Trophoblast cell (in vitro differentiated cells and primary cell): ENCODE results near the gene KCNJ18.
"Not testable (repeated sequence)": the region's sequence is repeated elsewhere in the genome, so short reads cannot be mapped to it uniquely, and the experiment has no call there.

Experiments
- DNase-seq, 2 donors: peaks; one replicate each; pipeline ENCODE4 v3.0.0-alpha.2; 2016
- H2AFZ ChIP-seq: 2 replicates; pipeline ENCODE4 v1.6.1; 2013; ENCODE audit warnings: low read length, moderate library complexity, mild to moderate bottlenecking; ENCODE audit not compliant: insufficient read depth, poor library complexity
- H2AK5ac ChIP-seq: 2 replicates; pipeline ENCODE4 v1.6.1; 2013; ENCODE audit warnings: mild to moderate bottlenecking, low read length
- H2BK120ac ChIP-seq: 2 replicates; pipeline ENCODE4 v1.6.1; 2013; ENCODE audit warnings: low read length, mild to moderate bottlenecking, moderate library complexity; ENCODE audit not compliant: insufficient read depth, poor library complexity
- H2BK12ac ChIP-seq: 2 replicates; pipeline ENCODE4 v1.6.1; 2013; ENCODE audit warnings: mild to moderate bottlenecking, low read length, moderate library complexity
- H2BK5ac ChIP-seq: 2 replicates; pipeline ENCODE4 v1.6.1; 2013; ENCODE audit warnings: low read length, low read depth, moderate library complexity, mild to moderate bottlenecking; ENCODE audit not compliant: poor library complexity
- H3K14ac ChIP-seq: 2 replicates; pipeline ENCODE4 v1.6.1; 2013; ENCODE audit warnings: mild to moderate bottlenecking, low read length
- H3K18ac ChIP-seq: 2 replicates; pipeline ENCODE4 v1.6.1; 2013; ENCODE audit warnings: mild to moderate bottlenecking, low read length
- H3K23ac ChIP-seq: 2 replicates; pipeline ENCODE4 v1.6.1; 2013; ENCODE audit warnings: low read length
- H3K27ac ChIP-seq: 2 replicates; pipeline ENCODE4 v1.5.1; 2013; ENCODE audit warnings: low read depth, mild to moderate bottlenecking, inconsistent platforms, low read length, moderate library complexity
- H3K27me3 ChIP-seq: 2 replicates; pipeline ENCODE4 v1.6.1; 2013; ENCODE audit warnings: inconsistent platforms, mild to moderate bottlenecking, low read length, moderate library complexity; ENCODE audit not compliant: insufficient read depth
- H3K36me3 ChIP-seq, 2 experiments: 1 replicate in 1 of 2; 2 replicates in 1 of 2; pipeline ENCODE4 v1.6.1; 2013; ENCODE audit warnings: low read length in 2 of 2, mild to moderate bottlenecking in 2 of 2, moderate library complexity in 1 of 2; ENCODE audit not compliant: insufficient read depth in 2 of 2, control insufficient read depth in 1 of 2
- H3K4ac ChIP-seq: 2 replicates; pipeline ENCODE4 v1.6.1; 2013; ENCODE audit warnings: low read depth, mild to moderate bottlenecking, low read length, moderate library complexity
- H3K4me1 ChIP-seq, 2 experiments: 1 replicate in 1 of 2; 2 replicates in 1 of 2; pipeline ENCODE4 v1.6.1; 2013; ENCODE audit warnings: low read length in 2 of 2, mild to moderate bottlenecking in 2 of 2, moderate library complexity in 1 of 2; ENCODE audit not compliant: insufficient read depth in 2 of 2, control insufficient read depth in 1 of 2
- H3K4me2 ChIP-seq: 2 replicates; pipeline ENCODE4 v1.6.1; 2013; ENCODE audit warnings: inconsistent platforms, mild to moderate bottlenecking, low read length, moderate library complexity
- H3K4me3 ChIP-seq: 2 replicates; pipeline ENCODE4 v1.5.1; 2013; ENCODE audit warnings: mild to moderate bottlenecking, low read depth, low read length, inconsistent platforms
- H3K79me1 ChIP-seq: one replicate; pipeline ENCODE4 v1.6.1; 2013; ENCODE audit warnings: low read length
- H3K79me2 ChIP-seq: 2 replicates; pipeline ENCODE4 v1.6.1; 2013; ENCODE audit warnings: low read length, mild to moderate bottlenecking; ENCODE audit not compliant: control insufficient read depth, insufficient read depth, poor library complexity
- H3K9ac ChIP-seq: 2 replicates; pipeline ENCODE4 v1.6.1; 2013; ENCODE audit warnings: mild to moderate bottlenecking, low read length
- H3K9me3 ChIP-seq: 2 replicates; pipeline ENCODE4 v1.6.1; 2013; ENCODE audit warnings: low read depth, mild to moderate bottlenecking, control low read depth, inconsistent platforms, low read length; ENCODE audit not compliant: insufficient read depth
- H4K12ac ChIP-seq: 2 replicates; pipeline ENCODE4 v1.6.1; 2013; ENCODE audit warnings: low read depth, mild to moderate bottlenecking, low read length, moderate library complexity
- H4K8ac ChIP-seq: 2 replicates; pipeline ENCODE4 v1.6.1; 2013; ENCODE audit warnings: low read depth, mild to moderate bottlenecking, low read length, moderate library complexity
- H4K91ac ChIP-seq: one replicate; pipeline ENCODE4 v1.6.1; 2013; ENCODE audit warnings: low read depth, mild to moderate bottlenecking, low read length, moderate library complexity
- WGBS: extraction: QIAGEN DNeasy Blood & Tissue Kit; methylation state at CpG from one replicate; pipeline ENCODE4 v1.1.7; 2013; ENCODE audit warnings: missing lambda C conversion rate; ENCODE audit not compliant: insufficient read length, insufficient coverage; ENCODE audit errors: extremely low coverage; 5-methylcytosine and 5-hydroxymethylcytosine counted together

The KCNJ18 gene

DNA sequence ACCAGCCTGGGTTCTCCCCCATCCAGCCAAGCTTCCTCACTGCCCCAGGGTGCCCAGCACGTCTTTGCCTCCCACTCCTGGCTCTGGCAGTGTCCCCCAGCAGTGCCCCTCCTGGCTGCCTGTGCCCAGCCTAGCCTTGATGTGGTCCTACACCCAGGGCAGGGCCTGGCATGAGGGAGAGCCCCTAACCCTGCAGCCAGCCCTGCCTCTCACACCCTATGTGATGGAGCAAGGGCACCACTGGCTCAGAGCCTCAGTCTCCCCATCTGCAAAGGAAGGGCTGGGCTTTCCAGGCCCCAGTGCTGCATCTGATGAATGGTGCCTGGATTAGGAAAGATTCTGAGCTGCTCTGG, 5.2 kb downstream of the KCNJ18 start:
- not testable (repeated sequence) for H2BK5ac ChIP-seq, H2BK12ac ChIP-seq, H3K18ac ChIP-seq, H3K4me1 ChIP-seq, H2BK120ac ChIP-seq, H4K8ac ChIP-seq, H3K4ac ChIP-seq, H3K9ac ChIP-seq, H2AFZ ChIP-seq, H3K27me3 ChIP-seq, H3K79me2 ChIP-seq, H3K23ac ChIP-seq, H2AK5ac ChIP-seq, H3K4me2 ChIP-seq, DNase-seq, H4K12ac ChIP-seq, H3K4me3 ChIP-seq, H3K79me1 ChIP-seq, H3K27ac ChIP-seq, H3K36me3 ChIP-seq, H3K14ac ChIP-seq, H4K91ac ChIP-seq
- H3K9me3 ChIP-seq: peaks cover 54% of the 10 kb centered on the region
- no CpG with 5 or more reads among the region's 1 CpG for WGBS

DNA sequence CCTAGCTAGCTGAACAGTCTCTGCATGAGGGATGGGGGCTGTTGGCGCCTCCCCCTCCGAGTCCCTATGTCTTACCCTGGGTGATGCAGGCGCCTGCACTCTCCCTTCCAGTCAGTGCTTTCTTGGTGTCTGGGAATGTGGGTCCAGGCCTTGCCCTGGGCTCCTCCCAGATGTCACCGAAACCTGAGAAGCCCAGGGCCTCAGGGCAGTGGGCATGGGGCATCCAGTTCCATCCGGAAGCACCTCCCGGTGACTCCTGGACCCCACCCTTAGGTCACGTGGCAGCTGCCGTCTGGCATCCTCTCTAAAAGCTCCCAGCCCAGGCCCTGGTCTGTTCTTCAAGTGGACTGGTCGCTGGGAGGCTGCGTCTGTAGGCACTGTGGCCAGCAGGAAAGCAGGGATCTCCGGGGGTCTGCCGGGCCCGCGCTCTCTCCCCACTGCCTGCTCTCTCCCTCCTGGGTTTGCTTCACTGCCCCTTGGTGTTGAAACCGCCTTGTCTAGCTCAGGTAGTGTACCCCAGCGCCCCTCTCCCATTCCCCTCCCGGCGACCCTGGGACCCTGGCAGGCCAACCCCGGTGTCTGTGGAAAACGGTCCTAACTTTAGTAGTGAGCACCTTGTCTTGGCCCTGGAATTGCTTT, 6.2 kb downstream of the KCNJ18 start:
- not testable (repeated sequence) for H3K79me2 ChIP-seq, H3K27me3 ChIP-seq, H4K91ac ChIP-seq, H3K23ac ChIP-seq, H3K27ac ChIP-seq, H3K79me1 ChIP-seq, H3K14ac ChIP-seq, H3K18ac ChIP-seq, H3K4me2 ChIP-seq, H2BK5ac ChIP-seq, H4K8ac ChIP-seq, H3K4me3 ChIP-seq, DNase-seq, H3K9ac ChIP-seq, H2BK12ac ChIP-seq, H3K4me1 ChIP-seq, H4K12ac ChIP-seq, H2BK120ac ChIP-seq, H2AK5ac ChIP-seq, H2AFZ ChIP-seq, H3K4ac ChIP-seq, H3K36me3 ChIP-seq
- WGBS: no CpG with 5 or more reads among the region's 20 CpGs
- peaks cover 50% of the 10 kb centered on the region for H3K9me3 ChIP-seq

DNA sequence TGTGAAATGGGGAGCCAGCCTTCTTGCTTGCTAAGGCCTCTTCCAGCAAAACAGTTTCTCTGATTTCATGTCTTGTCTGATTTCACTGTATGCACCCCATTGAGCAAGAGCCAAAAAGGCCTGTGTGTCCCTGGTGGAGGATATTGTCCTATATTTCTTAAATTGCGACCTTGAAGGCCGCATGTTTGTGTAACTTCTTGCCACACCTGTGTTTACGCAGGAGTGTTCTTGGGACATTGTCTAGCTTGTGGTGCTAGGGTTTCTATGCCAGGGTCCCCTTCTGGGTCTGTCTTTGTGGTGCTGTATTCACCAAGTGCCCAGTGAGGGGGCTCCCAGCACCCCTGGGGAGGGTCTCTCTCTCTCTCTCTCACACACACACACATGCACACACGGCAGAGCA, 6.8 kb downstream of the KCNJ18 start:
- H3K79me1 ChIP-seq, H4K12ac ChIP-seq, H3K4me3 ChIP-seq, H3K9ac ChIP-seq, H2AFZ ChIP-seq, H4K8ac ChIP-seq, H3K23ac ChIP-seq, H3K4me2 ChIP-seq, H2BK12ac ChIP-seq, H3K36me3 ChIP-seq, H3K18ac ChIP-seq, H2AK5ac ChIP-seq, H3K27me3 ChIP-seq, H3K79me2 ChIP-seq, H3K4ac ChIP-seq, H2BK5ac ChIP-seq, H4K91ac ChIP-seq, H3K14ac ChIP-seq, H3K27ac ChIP-seq, H2BK120ac ChIP-seq, DNase-seq, H3K4me1 ChIP-seq: not testable (repeated sequence)
- no CpG with 5 or more reads among the region's 4 CpGs for WGBS
- H3K9me3 ChIP-seq: peaks cover 50% of the 10 kb centered on the region

DNA sequence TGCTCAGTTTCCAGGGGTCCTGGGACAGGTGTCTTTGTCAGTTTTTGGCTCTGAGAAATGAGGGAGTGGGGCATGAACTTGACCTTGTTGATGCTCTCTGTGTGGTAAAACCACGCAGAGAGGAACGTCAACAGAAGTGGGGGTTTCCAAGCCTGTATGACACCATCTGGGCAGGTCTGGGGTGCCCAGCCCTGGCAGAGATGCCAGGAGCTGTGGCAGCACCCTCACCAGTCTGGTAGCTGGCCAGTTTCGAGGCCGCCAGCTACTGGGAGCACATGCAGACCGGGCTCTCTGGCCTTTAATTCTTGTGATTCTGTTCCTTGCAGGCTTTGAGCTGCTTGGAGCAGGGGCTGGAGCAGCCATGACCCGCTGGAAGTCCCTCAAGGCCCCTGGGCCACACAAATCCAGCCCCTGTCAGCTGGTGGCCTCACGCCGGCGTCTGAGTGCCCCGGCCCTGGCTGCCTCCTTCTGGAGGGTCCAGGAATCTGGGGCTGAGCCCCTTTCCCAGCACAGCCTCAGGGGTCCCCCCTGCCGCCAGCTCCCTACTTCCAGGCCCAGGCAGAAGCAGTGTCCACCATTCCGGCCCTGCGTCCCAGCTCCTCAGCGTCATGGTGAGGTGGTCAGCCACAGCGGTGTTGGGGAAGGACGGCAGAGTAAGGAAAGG, 7.4 kb downstream of the KCNJ18 start:
- not testable (repeated sequence) for H3K23ac ChIP-seq, H3K4me3 ChIP-seq, H4K8ac ChIP-seq, DNase-seq, H2AFZ ChIP-seq, H2BK120ac ChIP-seq, H3K4me2 ChIP-seq, H4K12ac ChIP-seq, H3K36me3 ChIP-seq, H3K27ac ChIP-seq, H3K9ac ChIP-seq, H3K79me1 ChIP-seq, H3K18ac ChIP-seq, H4K91ac ChIP-seq, H3K14ac ChIP-seq, H3K79me2 ChIP-seq, H3K4ac ChIP-seq, H2BK5ac ChIP-seq, H2BK12ac ChIP-seq, H3K4me1 ChIP-seq, H2AK5ac ChIP-seq, H3K27me3 ChIP-seq
- WGBS: no CpG with 5 or more reads among the region's 16 CpGs
- H3K9me3 ChIP-seq: peaks cover 52% of the 10 kb centered on the region
